ENCODE data around the gene TOE1. TPM values are rescaled to one million over a fixed set of nuclear protein-coding genes. Genes with fewer than 3 reads are reported as not detected.
"Not testable (repeated sequence)": the region's sequence is repeated elsewhere in the genome, so short reads cannot be mapped to it uniquely, and the experiment has no call there.

Gene TOE1
- total RNA-seq (10 to 100 TPM in 4 of 9 donors, 1 to 10 TPM in 5; 3.3 to 15.4 (median 9.8) TPM), polyA plus RNA-seq (10 to 100 TPM in 2 of 3 donors, 1 to 10 TPM in 1; 8.9 to 17.7 (median 10.3) TPM)
- long read RNA-seq, donor 1: 0 reads
- long read RNA-seq, donor 2, partial matches to known transcripts: 0 of 2 reads
- long read RNA-seq, donor 2, other reads (novel, unspliced or antisense): 0 of 2 reads
- long read RNA-seq, donor 3, partial matches to known transcripts: 8 of 9 reads
- long read RNA-seq, donor 3, other reads (novel, unspliced or antisense): 0 of 9 reads
- long read RNA-seq, donor 4, transcript TOE1-201 (8 exons, 2,389 nt): major isoform, 6 of 9 reads
- long read RNA-seq, donor 4, partial matches to known transcripts: 1 of 9 reads
- long read RNA-seq, donor 4, other reads (novel, unspliced or antisense): 2 of 9 reads
- long read RNA-seq, donor 5, transcript TOE1-201 (8 exons, 2,389 nt): major isoform, 10 of 23 reads
- long read RNA-seq, donor 5, partial matches to known transcripts: 0 of 23 reads
- long read RNA-seq, donor 5, other reads (novel, unspliced or antisense): 11 of 23 reads
- long read RNA-seq, donor 6, partial matches to known transcripts: 0 of 7 reads
- long read RNA-seq, donor 6, other reads (novel, unspliced or antisense): 4 of 7 reads
- long read RNA-seq, donor 7: 0 reads
- long read RNA-seq, donor 8, partial matches to known transcripts: 0 of 2 reads
- long read RNA-seq, donor 8, other reads (novel, unspliced or antisense): 0 of 2 reads
- long read RNA-seq, donor 9, transcript TOE1-201 (8 exons, 2,389 nt): major isoform, 6 of 6 reads
- long read RNA-seq, donor 9, partial matches to known transcripts: 0 of 6 reads
- long read RNA-seq, donor 9, other reads (novel, unspliced or antisense): 0 of 6 reads
- long read RNA-seq, donor 10: 0 reads

GRCh38 chr1:45339789-45340558, at the start of gene TOE1, which contains the start of gene MUTYH:
TOE1 (plus strand) TSS chr1:45340170; CDS start chr1:45340253, 83 bp downstream.
MUTYH (minus strand) TSS chr1:45340440; CDS start chr1:45334505, 5,935 bp downstream.
- H3K27ac ChIP-seq: peak within 1 kb of the TSS; percentile 88 to 96 (median 92)

GRCh38 chr1:45291002-45291401, 49.0 kb upstream of the TOE1 start:
- H3K27me3 ChIP-seq; H3K4me3 ChIP-seq; intact Hi-C loops (cut with DNase I); H3K9me3 ChIP-seq (replicated peaks in 1 of 3); DNase-seq; H3K36me3 ChIP-seq (replicated peaks in 1 of 2); H3K4me1 ChIP-seq (replicated peaks in 1 of 2); H3K27ac ChIP-seq: not testable (repeated sequence)
- WGBS, 4 donors: 77 to 82% (median 81%) methylated on average over 6 of the region's 6 CpGs

More at GRCh38 chr1:45339789-45340558, at the start of gene TOE1, which contains the start of gene MUTYH:
- TF ChIP-seq POLR2A (IDR thresholded peaks at IDR 0.05) (peak; percentile 76 to 78), CTCF (IDR thresholded peaks at IDR 0.05) (no peak)
- Histone ChIP-seq H3K4me1 (replicated peaks in 1 of 2) (peaks cover 19 to 20% of the 10 kb centered on the region in 2 donors), H3K4me3 (peak within 1 kb of the TSS; percentile 37 to 95 (median 74)), H3K27me3 (no peaks in the 10 kb centered on the region), H3K36me3 (replicated peaks in 1 of 2) (peaks cover 0 to 35% of the 10 kb centered on the region in 2 donors), H3K9me3 (replicated peaks in 1 of 3) (no peaks in the 10 kb centered on the region)
- peak; percentile 90 to 96 (median 92) for DNase-seq
- intact Hi-C loops (cut with DNase I): loop anchor here in 1 of 2 donors (10.0 kb wide), 1 partner anchor 225 kb away; no protein-coding TSS in a partner anchor
- 1 to 2% (median 1%) methylated on average over 10 to 70 of the region's 70 CpGs for WGBS, 4 donors

- no peak for TF ChIP-seq CTCF (IDR thresholded peaks at IDR 0.05)
- TF ChIP-seq POLR2A (IDR thresholded peaks at IDR 0.05): no peak
- DNase-seq: no peak
- H3K9me3 ChIP-seq (replicated peaks in 1 of 3): no peaks in the 10 kb centered on the region
- no peak overlapping the region for H3K4me3 ChIP-seq
- H3K27ac ChIP-seq: no peak overlapping the region
- no peaks in the 10 kb centered on the region for H3K27me3 ChIP-seq
- intact Hi-C loops (cut with DNase I): no loop called here
- WGBS, 4 donors: 70 to 96% (median 82%) methylated on average over 2 of the region's 2 CpGs
- no peaks in the 10 kb centered on the region for H3K36me3 ChIP-seq (replicated peaks in 1 of 2)
- no peaks in the 10 kb centered on the region for H3K4me1 ChIP-seq (replicated peaks in 1 of 2)
Observed at GRCh38 chr1:45291716-45292115, 48.3 kb upstream of the TOE1 start.

GRCh38 chr1:45297666-45298356, 42.2 kb upstream of the TOE1 start:
- WGBS, 4 donors: 74 to 78% (median 78%) methylated on average over 8 of the region's 8 CpGs
- no peaks in the 10 kb centered on the region for H3K9me3 ChIP-seq (replicated peaks in 1 of 3)
- no peak overlapping the region for H3K4me3 ChIP-seq
- peaks cover 0 to under 1% of the 10 kb centered on the region in 2 donors for H3K4me1 ChIP-seq (replicated peaks in 1 of 2)
- no peaks in the 10 kb centered on the region for H3K27me3 ChIP-seq
- peak overlapping the region in 1 of 5 donors; percentile 7 for H3K27ac ChIP-seq
- no peak for DNase-seq
- no peaks in the 10 kb centered on the region for H3K36me3 ChIP-seq (replicated peaks in 1 of 2)
- TF ChIP-seq POLR2A (IDR thresholded peaks at IDR 0.05) (no peak), CTCF (IDR thresholded peaks at IDR 0.05) (no peak)
- intact Hi-C loops (cut with DNase I): loop anchor here (5.0 kb wide), 2 partner anchors 91 to 281 kb away; partner anchors contain the start of gene ZSWIM5 (in 1 of the 2)

Data from adrenal gland (tissue), 19 donors.